ENCODE results near the gene TYSND1.

DNA sequence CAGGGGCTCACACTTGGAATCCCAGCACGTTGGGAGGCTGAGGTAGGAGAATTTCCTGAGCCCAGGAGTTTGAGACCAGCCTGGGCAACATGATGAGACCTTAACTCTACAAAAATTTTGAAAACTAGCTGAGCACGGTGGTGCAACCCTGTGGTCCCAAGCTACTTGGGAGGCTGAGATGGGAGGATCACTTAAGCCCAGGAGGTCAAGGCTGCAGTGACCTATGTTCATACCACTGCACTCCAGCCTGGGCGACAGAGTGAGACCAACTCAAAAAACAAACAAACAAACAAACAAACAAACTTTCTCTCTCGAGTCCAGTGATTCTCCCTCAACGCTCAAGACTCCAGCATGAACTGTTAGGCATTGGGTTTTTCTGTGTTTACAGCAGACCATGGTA, 2.0 kb upstream of the TYSND1 start:
- no peak for TF ChIP-seq POLR2AphosphoS5 (IDR thresholded peaks at IDR 0.05; ENCODE audit: low read depth, low read length)
- TF ChIP-seq TAF1 (IDR thresholded peaks at IDR 0.05; ENCODE audit: borderline replicate concordance, insufficient read depth, low read length), result no peak
- no peak for TF ChIP-seq FOXP2 (optimal IDR thresholded peaks at IDR 0.05; ENCODE audit: borderline replicate concordance, extremely low read depth, extremely low read length, insufficient read depth)
